Activated CD8-positive, alpha-beta memory T cell treated with anti-CD3 and anti-CD28 coated beads for 1 hour (primary cell): ENCODE results near the gene COL1A2.

Experiments
- DNase-seq, 2 donors: peaks; one replicate each; pipeline ENCODE4 v3.0.0-alpha.2; 2020; ENCODE audit warnings: low read depth in 1 of 2; ENCODE audit errors: extremely low read depth in 1 of 2

Gene COL1A2

GRCh38 chr7:94409200-94409948 lies 14.7 kb downstream of the COL1A2 start:
- DNase-seq = no peak

GRCh38 chr7:94410413-94411187 lies 15.9 kb downstream of the COL1A2 start:
- DNase-seq = no peak

DNA sequence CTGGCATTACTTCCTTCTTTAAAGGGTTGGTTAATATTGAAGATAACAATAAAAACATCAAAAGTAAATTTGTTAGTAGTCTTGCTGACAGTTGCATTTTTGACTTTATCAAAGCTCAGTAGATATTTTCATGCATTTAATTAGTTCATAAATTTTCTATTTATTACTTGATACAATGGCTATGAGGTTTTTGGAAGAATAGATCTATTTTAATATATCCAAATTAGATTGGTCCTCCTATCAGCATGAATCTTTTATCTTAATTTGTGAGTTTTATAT lies 16.4 kb downstream of the COL1A2 start:
- DNase-seq = no peak

GRCh38 chr7:94412762-94413322 lies 18.1 kb downstream of the COL1A2 start:
- DNase-seq = no peak

DNA sequence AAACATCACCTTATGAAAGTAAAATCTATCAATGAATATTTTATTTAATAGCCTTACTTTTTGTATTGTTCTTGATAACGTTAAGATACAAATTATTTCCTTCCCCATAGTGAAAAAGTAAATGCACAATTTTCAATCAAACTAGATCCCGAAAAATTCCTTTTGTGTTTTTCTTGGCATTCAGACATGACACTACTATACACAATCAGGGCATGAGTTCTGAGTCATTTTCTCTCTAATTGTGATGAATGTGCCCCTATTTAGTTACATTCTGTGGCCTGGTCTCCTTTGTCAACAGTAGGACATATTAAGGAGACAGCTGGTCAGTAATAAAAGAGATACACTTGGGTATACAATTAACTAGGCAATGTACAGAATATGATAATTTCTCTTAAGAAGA lies 19.8 kb downstream of the COL1A2 start:
- DNase-seq = no peak

DNA sequence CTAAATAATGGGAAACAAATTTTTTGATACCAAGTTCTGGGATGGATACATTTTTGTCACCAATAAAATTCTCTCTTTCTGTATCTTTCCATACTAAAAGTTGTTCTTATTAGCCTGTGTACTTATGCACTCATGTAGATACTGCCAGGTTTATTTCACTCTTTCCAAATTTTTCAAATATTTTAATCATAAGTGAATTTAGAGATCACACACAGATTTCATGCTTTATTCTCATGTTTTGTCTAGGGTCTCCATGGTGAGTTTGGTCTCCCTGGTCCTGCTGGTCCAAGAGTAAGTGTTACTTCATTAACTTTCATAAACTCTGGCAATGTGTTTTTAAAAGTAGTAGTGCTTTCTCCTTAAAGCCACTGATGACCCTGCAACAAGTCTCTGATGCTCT lies 20.3 kb downstream of the COL1A2 start:
- no peak for DNase-seq

- DNase-seq = no peak
Observed at GRCh38 chr7:94417306-94417705, 22.6 kb downstream of the COL1A2 start.

GRCh38 chr7:94417901-94418300 lies 23.2 kb downstream of the COL1A2 start:
- DNase-seq = no peak

GRCh38 chr7:94418851-94419250 lies 24.2 kb downstream of the COL1A2 start:
- no peak for DNase-seq

GRCh38 chr7:94420328-94420727 lies 25.6 kb downstream of the COL1A2 start:
- no peak for DNase-seq

DNA sequence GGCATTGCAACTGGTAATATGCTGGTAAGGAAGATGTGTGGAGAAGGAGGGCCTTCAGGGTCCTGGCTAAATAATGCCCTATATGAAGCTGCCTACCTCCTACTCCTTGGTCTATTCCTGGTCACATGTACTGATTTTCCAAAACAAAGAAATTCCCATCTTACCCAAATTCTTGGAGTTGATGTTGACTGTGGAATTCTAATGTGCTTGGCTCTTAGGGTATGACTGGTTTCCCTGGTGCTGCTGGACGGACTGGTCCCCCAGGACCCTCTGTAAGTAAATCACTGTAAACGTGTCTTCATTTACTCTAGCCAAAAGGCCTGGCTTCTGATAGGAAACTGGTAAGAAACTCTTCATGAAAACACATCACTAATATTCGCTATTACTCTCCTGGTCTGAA lies 27.0 kb downstream of the COL1A2 start:
- DNase-seq = no peak

DNA sequence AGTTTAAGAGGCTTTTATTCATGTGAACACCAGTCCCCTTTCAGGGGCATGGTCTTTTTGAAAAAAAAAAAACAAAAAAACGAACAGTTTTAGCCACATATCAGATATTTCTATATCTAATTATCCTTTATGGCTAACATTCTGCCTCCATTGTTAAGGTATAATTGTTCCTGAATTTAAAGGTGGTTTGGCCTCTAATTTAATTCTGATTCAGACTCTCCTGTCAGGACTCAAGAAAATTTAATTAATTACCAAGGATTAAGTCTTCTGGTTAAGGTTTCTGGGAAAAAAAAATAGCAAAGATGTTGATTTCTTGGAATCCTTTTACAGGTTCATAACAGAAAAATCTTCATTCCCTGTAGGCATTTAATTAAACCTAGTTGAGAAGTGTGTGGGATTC lies 27.4 kb downstream of the COL1A2 start:
- DNase-seq = no peak

GRCh38 chr7:94422827-94423460 lies 28.2 kb downstream of the COL1A2 start:
- no peak for DNase-seq

GRCh38 chr7:94423863-94424735 lies 29.4 kb downstream of the COL1A2 start:
- DNase-seq = no peak

DNA sequence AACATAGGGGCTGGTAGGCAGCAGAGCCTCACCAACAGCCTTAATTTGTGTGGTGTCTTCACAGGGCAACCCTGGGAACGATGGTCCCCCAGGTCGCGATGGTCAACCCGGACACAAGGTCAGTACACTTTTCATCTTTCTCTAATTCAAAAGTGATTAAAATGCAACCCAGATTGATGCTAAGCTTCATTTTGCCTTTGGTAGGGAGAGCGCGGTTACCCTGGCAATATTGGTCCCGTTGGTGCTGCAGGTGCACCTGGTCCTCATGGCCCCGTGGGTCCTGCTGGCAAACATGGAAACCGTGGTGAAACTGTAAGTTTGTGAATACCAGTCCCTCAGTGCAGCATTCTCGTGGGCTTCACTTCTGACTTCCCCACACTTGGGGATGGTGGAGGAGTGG lies 30.9 kb downstream of the COL1A2 start:
- DNase-seq = no peak

GRCh38 chr7:94426980-94427875 lies 32.5 kb downstream of the COL1A2 start:
- no peak for DNase-seq

DNA sequence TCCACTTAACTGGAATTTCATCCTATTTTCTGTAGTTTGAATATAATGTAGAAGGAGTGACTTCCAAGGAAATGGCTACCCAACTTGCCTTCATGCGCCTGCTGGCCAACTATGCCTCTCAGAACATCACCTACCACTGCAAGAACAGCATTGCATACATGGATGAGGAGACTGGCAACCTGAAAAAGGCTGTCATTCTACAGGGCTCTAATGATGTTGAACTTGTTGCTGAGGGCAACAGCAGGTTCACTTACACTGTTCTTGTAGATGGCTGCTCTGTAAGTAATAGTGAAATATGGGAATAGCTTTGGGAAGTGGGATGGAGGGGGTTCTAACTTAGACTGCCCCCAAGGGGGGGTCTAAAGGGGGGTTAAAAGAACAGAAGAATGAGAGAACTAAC lies 34.5 kb downstream of the COL1A2 start:
- DNase-seq = no peak

DNA sequence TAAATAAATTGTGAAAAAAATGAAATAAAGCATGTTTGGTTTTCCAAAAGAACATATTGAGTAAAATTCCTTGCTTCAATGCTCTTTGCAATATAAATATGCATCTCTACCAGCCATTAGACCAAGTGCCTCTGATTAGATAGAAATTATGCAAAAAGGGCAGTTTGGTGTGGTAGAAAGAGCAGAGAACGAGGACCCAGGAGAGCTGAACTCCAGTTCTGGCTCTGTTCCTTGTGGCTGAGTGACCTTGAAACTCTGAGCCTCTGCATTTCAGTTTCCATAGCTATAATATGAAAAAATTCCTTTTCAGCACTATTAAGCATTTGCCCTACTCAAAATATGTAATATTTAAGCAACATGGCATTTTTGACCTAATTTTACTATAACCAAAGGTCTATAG lies 36.5 kb downstream of the COL1A2 start:
- DNase-seq = no peak

GRCh38 chr7:94431619-94432280 lies 37.1 kb downstream of the COL1A2 start:
- no peak for DNase-seq
